Nephron (organoid): ENCODE data around the gene FHIP2A.
"Not testable (repeated sequence)": the region's sequence is repeated elsewhere in the genome, so short reads cannot be mapped to it uniquely, and the experiment has no call there.

Source experiments
- H3K27ac Mint-ChIP-seq, 3 experiments: 2 replicates each; pipeline ENCODE4 v1.8.0; 2020; ENCODE audit warnings: mixed read lengths in 3 of 3, mild to moderate bottlenecking in 2 of 3, moderate library complexity in 1 of 3
- H3K27me3 Mint-ChIP-seq: 2 replicates; pipeline ENCODE4 v1.8.0; 2021; ENCODE audit warnings: low read depth, mild to moderate bottlenecking, moderate library complexity, mixed read lengths
- H3K36me3 Mint-ChIP-seq: 2 replicates; pipeline ENCODE4 v1.8.0; 2020; ENCODE audit warnings: low read depth, mixed read lengths
- H3K4me1 Mint-ChIP-seq: 2 replicates; pipeline ENCODE4 v1.8.0; 2020; ENCODE audit warnings: mixed read lengths
- H3K4me3 Mint-ChIP-seq, 3 experiments: 2 replicates each; pipeline ENCODE4 v1.8.0; 2020; ENCODE audit warnings: mild to moderate bottlenecking in 3 of 3, mixed read lengths in 3 of 3, moderate library complexity in 2 of 3
- H3K9me3 Mint-ChIP-seq: 2 replicates; pipeline ENCODE4 v1.8.0; 2020; ENCODE audit warnings: mixed read lengths
- CTCF ChIP-seq, 3 experiments: fragments of 200-600 bp; sonication (generic); IDR thresholded peaks; one replicate each; pipeline ENCODE4 v1.5.0; 2021; ENCODE audit warnings: antibody characterized with exemption in 3 of 3; ENCODE audit not compliant: unreplicated experiment in 3 of 3

FHIP2A gene

GRCh38 chr10:114831186-114831867 lies 9.7 kb downstream of the FHIP2A start:
- Mint-ChIP-seq H3K27me3 (no peaks in the 10 kb centered on the region), H3K4me1 (peaks cover 2% of the 10 kb centered on the region), H3K27ac (no peak overlapping the region), H3K4me3 (no peak overlapping the region), H3K36me3 (peaks cover 40% of the 10 kb centered on the region), H3K9me3 (no peaks in the 10 kb centered on the region)
- no peak for TF ChIP-seq CTCF (IDR thresholded peaks at IDR 0.05; ENCODE audit: unreplicated experiment in 3 of 3)

- TF ChIP-seq CTCF (IDR thresholded peaks at IDR 0.05; ENCODE audit: unreplicated experiment in 3 of 3): no peak
- Mint-ChIP-seq H3K4me1 (no peaks in the 10 kb centered on the region), H3K9me3 (peaks cover 3% of the 10 kb centered on the region), H3K27ac (no peak overlapping the region), H3K4me3 (no peak overlapping the region), H3K27me3 (no peaks in the 10 kb centered on the region), H3K36me3 (peaks cover 63% of the 10 kb centered on the region)
These were observed 16.1 kb downstream of the FHIP2A start for GRCh38 chr10:114837690-114838089.

- Mint-ChIP-seq H3K36me3 (peaks cover 70% of the 10 kb centered on the region), H3K27me3 (no peaks in the 10 kb centered on the region), H3K9me3 (peaks cover 3% of the 10 kb centered on the region), H3K4me1 (no peaks in the 10 kb centered on the region), H3K27ac (no peak overlapping the region), H3K4me3 (no peak overlapping the region)
- no peak for TF ChIP-seq CTCF (IDR thresholded peaks at IDR 0.05; ENCODE audit: unreplicated experiment in 3 of 3)
These were observed 18.3 kb downstream of the FHIP2A start for GRCh38 chr10:114839901-114840300.

GRCh38 chr10:114845978-114846693 lies 24.6 kb downstream of the FHIP2A start:
- peaks cover 89% of the 10 kb centered on the region for H3K36me3 Mint-ChIP-seq
- no peaks in the 10 kb centered on the region for H3K4me1 Mint-ChIP-seq
- H3K9me3 Mint-ChIP-seq: no peaks in the 10 kb centered on the region
- no peak overlapping the region for H3K27ac Mint-ChIP-seq
- TF ChIP-seq CTCF (IDR thresholded peaks at IDR 0.05; ENCODE audit: unreplicated experiment in 3 of 3): no peak
- H3K4me3 Mint-ChIP-seq: no peak overlapping the region
- no peaks in the 10 kb centered on the region for H3K27me3 Mint-ChIP-seq

- not testable (repeated sequence) for H3K4me1 Mint-ChIP-seq, H3K27me3 Mint-ChIP-seq
These were observed 25.9 kb downstream of the FHIP2A start for GRCh38 chr10:114847517-114847916.

GRCh38 chr10:114849674-114850073 lies 28.1 kb downstream of the FHIP2A start:
- TF ChIP-seq CTCF (IDR thresholded peaks at IDR 0.05; ENCODE audit: unreplicated experiment in 3 of 3): no peak
- H3K4me3 Mint-ChIP-seq: no peak overlapping the region
- H3K4me1 Mint-ChIP-seq: no peaks in the 10 kb centered on the region
- peaks cover 85% of the 10 kb centered on the region for H3K36me3 Mint-ChIP-seq
- no peak overlapping the region for H3K27ac Mint-ChIP-seq
- no peaks in the 10 kb centered on the region for H3K9me3 Mint-ChIP-seq
- H3K27me3 Mint-ChIP-seq: no peaks in the 10 kb centered on the region

More at GRCh38 chr10:114847517-114847916, 25.9 kb downstream of the FHIP2A start:
- not testable (repeated sequence) for H3K27ac Mint-ChIP-seq, H3K4me3 Mint-ChIP-seq, H3K9me3 Mint-ChIP-seq
- H3K36me3 Mint-ChIP-seq: peaks cover 91% of the 10 kb centered on the region
